ENCODE results near the gene ZDHHC3.

The ZDHHC3 gene

DNA sequence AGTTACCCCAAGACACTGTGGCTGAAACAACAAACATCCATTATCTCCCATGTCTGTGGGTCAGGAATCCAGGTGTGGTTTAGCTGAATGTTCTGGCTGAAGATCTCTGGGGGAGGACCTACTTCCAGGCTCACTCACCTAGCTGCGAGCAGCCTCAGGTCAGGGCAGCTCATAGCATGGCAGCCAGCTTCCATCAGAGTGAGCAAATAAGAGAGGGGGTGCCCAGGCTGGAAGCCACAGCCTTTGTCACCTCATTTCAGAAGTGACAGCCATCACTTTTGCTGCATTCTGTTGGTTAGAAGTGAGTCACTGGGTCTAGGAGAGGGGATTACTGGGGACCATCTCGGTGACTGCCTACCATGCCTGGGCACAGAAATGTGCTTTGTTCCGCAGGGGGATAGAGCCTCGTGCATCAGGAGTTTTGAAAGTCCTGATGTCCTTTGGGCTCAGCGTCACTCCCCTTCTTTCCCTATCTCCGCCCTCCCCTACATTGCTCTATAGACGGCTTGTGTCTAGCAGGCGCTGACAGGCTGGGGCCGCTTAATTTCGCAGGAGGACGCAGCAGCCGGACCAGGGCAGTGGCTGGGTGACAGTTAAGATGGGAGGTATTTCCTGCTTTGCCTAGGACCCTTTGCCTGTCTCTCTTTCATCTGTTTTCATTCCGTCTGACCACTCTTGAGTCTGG lies 76.1 kb downstream of the ZDHHC3 start:
- in situ Hi-C loops (cut with MboI; ENCODE audit: low sequenced_read_pairs), result no loop called here

DNA sequence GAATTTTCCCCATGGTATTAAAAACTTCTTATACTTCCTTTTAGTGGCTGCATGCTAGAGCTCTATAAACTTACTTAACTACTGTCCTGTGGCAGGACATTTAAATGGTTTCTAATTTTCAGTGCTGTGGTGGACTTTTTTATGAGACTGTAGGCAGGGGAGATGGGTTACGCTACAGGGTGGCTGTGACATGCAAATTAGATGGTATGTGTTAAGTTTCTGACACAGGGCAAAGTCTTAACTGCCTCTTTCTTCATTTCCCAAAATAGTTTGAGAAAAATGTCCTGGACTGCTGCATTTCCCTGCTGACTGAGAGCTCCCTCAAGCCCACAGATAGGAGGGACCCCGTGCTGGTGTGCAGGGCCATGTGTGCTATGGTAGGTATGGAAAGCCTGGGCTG lies 79.5 kb downstream of the ZDHHC3 start:
- in situ Hi-C loops (cut with MboI; ENCODE audit: low sequenced_read_pairs), result no loop called here

DNA sequence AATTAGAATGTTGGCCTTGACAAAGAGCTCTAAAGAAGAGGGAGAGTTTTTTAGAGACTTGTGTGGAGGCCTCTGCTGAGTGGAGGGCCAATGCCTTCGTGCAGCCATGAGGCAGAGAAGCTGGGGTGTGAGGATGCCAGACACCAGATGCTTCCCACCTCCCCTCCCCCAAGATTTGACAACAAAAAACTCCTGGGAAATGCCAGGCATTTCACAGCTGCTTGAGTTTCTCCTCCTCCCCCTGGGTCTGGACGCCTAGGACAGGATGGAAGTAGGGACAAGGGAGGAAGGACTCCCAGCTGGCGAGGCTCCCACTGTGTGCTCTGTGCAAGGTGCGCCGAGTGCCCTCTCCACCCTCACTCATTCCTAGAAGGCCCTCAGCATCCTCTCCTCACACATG lies 81.5 kb downstream of the ZDHHC3 start:
- in situ Hi-C loops (cut with MboI; ENCODE audit: low sequenced_read_pairs), result no loop called here

DNA sequence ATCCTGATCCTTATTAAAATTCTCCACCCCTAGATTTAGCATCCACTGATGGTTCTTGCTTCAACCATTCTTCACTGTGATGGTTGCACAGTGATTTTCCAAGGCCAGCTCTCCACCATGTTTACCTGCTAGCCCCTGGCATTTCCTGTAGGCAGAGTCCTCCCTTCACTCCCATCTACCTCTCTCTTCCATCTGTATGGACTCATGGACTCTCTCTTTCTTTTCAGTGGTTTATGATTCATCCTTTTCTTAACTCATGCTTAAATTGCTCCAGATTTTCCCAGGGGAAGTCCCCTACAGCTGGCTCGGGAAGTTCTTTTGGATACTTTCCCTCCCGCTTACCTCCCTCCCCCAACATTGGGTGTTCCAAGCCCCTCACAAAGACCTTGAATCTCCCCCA lies 82.9 kb downstream of the ZDHHC3 start:
- in situ Hi-C loops (cut with MboI; ENCODE audit: low sequenced_read_pairs), result no loop called here

DNA sequence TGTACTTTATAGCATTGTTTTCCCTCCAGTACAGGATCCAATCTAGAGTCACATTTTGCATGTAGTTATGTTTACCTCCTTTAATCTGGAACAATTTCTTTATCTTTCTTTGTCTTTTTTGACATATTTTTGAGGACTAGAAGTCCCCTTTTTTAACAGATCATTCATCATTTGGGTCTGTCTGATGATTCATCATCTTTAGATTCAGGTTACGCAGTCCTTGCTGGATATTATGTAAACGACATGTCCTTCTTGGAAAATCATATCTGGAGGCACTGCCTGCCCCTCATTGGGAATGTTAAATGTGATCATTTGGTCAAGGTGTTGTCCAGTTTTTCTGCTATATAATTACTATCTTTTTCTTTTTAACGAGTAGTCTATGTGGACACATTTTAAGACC lies 83.3 kb downstream of the ZDHHC3 start:
- in situ Hi-C loops (cut with MboI; ENCODE audit: low sequenced_read_pairs), result no loop called here

DNA sequence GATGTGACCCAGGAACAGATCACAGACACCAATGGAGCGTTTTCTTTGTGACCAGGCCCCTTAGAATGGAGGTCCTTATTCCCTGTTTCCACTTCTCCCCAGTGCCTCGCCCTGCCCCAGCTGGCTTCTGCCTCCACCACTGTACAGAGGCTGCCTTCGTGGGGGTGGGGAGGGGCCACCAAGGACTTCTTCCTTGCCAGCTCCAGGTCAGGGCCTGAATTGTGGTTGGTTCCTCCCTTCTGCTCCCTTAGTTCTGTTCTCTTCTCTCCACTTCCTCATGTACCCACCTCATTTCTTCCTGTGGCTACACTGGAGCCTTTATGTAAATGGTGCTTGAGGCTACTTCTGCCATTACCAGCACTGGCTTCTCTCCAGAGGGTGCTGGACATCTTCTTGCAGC lies 85.1 kb downstream of the ZDHHC3 start:
- in situ Hi-C loops (cut with MboI; ENCODE audit: low sequenced_read_pairs), result no loop called here

DNA sequence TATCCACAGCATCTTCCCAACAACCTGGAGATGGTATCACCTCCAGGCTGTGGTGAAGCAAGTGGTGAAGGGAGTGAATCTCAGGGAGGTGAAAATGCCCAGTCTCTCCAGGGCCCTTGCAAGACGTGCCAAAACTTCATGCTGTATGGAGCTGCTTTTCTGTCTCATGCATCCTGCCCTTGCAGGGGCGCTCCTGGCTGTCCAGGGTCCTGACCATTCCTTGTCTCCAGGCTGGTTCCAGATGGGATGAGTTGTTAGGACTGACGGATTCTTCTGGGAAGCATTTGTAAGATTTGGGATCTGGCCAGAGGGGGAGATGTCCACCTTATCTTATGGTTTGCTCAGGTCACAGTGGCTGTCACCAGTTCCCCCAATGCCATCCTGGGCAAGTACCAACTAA lies 85.7 kb downstream of the ZDHHC3 start:
- in situ Hi-C loops (cut with MboI; ENCODE audit: low sequenced_read_pairs), result no loop called here

DNA sequence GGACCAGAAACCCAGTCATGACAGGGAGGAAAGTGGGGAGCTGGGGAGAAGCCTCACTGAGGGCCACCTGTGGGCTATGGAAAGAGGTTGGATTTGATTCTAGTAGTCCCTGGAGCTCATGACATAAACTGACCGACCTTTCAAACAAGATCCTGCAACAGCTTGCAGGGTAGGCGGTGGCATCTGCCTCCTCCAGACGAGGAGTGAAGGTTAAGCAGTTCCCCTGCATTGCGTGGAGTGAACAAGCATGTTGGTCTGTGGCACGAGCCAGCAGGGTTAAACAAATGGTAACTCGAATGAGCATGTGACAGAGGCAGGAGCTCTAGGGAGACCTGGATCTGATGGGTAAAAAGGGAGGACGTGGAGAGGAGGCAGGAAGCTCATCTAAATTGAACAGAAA lies 88.9 kb downstream of the ZDHHC3 start:
- in situ Hi-C loops (cut with MboI; ENCODE audit: low sequenced_read_pairs), result no loop called here

DNA sequence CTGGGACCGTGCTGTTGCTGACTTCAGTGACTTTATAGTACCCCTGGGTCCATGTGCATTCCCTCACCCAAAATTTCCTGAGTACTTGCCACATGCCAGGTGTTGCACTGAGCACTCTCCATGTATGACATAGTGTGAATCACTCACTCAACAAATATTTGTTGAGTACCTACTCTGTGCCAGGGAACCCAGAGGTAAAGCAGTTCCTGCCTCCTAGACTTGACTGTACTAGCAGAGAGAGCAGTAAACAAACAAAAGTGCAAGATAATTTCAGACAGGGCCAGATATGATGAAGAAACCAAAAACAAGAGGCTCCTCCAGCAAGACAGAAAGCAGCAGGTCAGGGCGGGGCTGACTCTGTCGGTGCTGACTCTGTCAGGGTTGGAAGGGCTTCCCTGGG lies 89.4 kb downstream of the ZDHHC3 start:
- in situ Hi-C loops (cut with MboI; ENCODE audit: low sequenced_read_pairs), result no loop called here

DNA sequence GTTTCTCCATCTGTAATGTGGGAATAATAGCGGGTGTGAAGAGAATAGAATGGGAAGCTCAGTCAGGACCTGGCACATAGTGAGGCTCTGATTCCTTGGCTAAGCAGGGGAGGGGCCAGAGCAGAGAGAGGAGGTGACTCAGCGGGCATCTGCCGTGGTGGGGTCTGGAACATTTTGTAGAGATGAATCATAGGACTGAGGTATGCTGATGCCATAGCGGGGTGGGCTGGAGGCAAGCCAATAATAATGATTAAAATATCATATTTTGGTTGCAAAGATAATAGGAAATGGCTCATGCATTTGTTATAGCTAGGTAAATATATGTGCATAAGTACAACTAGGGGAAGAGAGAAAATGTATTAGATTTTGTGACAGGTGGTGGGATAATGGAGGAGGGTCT lies 90.4 kb downstream of the ZDHHC3 start:
- in situ Hi-C loops (cut with MboI; ENCODE audit: low sequenced_read_pairs), result no loop called here

DNA sequence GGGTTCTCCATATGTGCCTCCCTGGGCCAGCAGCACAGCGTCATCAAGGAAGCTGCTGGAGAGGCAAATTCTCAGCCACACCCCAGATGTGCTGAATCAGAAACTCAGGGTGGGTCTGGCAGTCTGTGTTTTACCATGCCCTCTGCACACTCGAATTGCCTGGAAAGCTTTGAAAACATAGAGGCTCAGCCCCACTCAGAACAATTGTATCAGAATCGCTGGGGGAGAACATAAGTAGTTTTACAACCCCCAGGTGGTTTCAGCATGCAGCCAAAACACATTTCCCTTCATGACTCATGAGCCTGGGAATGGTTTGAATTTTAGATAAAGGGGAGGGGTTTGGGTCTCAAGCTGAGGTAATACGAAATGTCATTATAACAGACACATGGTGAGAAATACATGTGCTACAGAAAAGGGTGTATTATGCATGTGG lies 92.0 kb downstream of the ZDHHC3 start:
- in situ Hi-C loops (cut with MboI; ENCODE audit: low sequenced_read_pairs), result no loop called here

DNA sequence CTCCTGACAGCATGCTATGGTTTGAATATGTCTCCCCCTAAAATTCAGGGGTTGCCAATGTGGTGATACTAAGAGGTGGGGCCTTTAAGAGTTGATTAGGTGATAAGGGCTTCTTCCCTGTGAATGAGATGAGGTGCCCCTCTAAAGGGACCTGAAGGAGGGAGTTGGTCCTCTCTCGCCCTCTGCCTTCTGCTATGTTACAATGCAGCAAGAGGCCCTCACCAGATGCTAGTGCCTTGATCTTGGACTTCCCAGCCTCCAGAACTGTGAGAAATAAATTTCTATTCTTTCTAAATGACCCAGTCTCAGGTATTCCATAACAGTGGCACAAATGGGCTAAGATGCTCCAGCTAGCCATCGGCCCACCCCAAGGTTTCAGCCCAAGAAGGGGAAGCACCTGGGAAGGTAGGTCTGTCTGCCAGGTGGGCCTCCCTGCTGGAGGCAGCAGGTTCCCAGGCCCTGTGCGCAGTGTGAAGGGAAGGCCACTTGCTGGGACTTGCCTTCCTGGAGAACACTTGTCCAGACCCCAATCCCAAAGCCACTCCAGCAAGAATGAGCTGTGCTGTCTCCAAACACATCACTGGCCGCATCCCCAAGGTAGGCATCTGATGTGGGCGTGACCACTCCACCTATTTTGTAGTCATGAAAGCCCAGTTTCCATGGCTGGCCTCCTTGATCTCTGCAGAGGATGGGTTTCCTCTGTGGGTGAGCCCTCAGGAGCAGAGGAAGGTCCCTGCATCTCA lies 92.6 kb downstream of the ZDHHC3 start:
- in situ Hi-C loops (cut with MboI; ENCODE audit: low sequenced_read_pairs), result no loop called here

DNA sequence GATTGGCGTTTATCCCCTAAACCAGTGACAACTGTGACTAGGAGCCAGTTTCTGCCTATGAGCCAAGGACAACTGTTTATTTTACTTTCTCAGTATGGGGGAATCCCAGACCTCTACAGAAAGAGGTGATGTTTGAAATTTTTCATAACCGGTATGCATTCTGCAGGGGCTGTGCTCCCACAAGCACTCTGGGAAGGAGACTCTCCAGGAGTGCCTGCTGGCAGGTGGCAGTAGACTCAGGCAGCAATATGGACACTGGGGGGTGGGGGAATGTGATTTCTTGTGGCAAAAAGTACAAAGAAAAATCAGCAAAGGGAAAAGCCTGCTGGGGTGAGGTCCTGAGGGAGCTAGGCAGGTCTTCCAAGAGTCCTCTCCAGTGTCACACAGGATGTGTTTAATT lies 95.7 kb downstream of the ZDHHC3 start:
- in situ Hi-C loops (cut with MboI; ENCODE audit: low sequenced_read_pairs), result no loop called here

DNA sequence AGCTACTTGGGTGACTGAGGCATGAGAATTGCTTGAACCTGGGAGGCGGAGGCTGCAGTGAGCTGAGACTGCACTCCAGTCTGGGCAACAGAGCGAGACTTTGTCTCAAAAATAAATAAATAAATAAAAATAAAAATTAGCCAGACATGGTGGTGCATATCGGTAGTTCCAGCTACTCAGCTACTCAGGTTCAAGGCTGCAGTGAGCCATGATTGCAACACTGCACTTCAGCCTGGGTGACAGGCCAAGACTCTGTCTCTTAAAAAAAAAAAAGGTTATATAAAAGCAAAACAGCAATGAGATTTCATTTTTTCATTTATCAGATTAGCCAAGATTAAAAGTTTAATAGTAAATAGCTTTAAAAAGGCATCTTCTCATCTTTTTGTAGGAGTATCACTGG lies 98.6 kb downstream of the ZDHHC3 start:
- in situ Hi-C loops (cut with MboI; ENCODE audit: low sequenced_read_pairs), result no loop called here

DNA sequence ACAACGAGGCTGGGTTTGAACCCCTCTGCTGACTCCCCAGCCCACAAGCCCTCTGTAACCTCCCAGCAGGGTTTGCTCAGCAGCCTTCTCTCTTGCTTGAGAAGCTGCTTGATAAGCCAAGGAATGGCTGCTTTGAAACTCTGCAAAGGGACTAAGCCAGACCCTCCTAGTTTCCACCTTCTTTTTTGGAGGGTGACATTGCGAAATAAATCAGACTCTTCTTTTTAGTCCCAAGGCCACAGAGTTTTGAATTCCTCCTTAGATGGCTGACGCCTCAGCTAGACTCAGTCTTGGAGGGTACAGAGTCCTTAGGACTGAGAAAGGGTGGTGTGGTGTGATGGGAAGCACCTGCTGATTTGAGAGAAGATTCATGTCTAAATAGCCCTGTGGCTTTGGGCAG lies 100.4 kb downstream of the ZDHHC3 start:
- in situ Hi-C loops (cut with MboI; ENCODE audit: low sequenced_read_pairs), result no loop called here
